KMS-11 (cell line): ENCODE results near the gene CDCP1.

ENCODE experiments used
- H2AFZ ChIP-seq: fragments of 200-600 bp; sonication (generic); 2 replicates; pipeline ENCODE4 v1.6.1; 2016; ENCODE audit warnings: antibody characterized with exemption, mixed run types, low read depth
- H3K27ac ChIP-seq: fragments of 200-600 bp; sonication (generic); 2 replicates; pipeline ENCODE4 v1.6.1; 2016; ENCODE audit warnings: mild to moderate bottlenecking, mixed run types
- H3K27me3 ChIP-seq: fragments of 200-600 bp; sonication (generic); 2 replicates; pipeline ENCODE4 v1.6.1; 2017; ENCODE audit warnings: mild to moderate bottlenecking, low read depth, mixed run types, moderate library complexity; ENCODE audit not compliant: insufficient read depth
- H3K36me3 ChIP-seq: fragments of 200-600 bp; sonication (generic); 2 replicates; pipeline ENCODE4 v1.6.1; 2017; ENCODE audit warnings: mild to moderate bottlenecking, mixed run types; ENCODE audit not compliant: insufficient read depth
- H3K4me1 ChIP-seq: fragments of 200-600 bp; sonication (generic); 2 replicates; pipeline ENCODE4 v1.6.1; 2016; ENCODE audit warnings: mild to moderate bottlenecking, low read depth, mixed run types; ENCODE audit not compliant: poor library complexity, severe bottlenecking
- H3K4me2 ChIP-seq: fragments of 200-600 bp; sonication (generic); 2 replicates; pipeline ENCODE4 v1.7.0; 2016; ENCODE audit warnings: mild to moderate bottlenecking, mixed run types
- H3K4me3 ChIP-seq: fragments of 200-600 bp; sonication (generic); IDR thresholded peaks from 2 replicates; pipeline ENCODE4 v1.6.1; 2017; ENCODE audit warnings: low read depth, low read length, mixed read lengths; ENCODE audit not compliant: insufficient read depth
- H3K79me2 ChIP-seq: fragments of 200-600 bp; sonication (generic); 2 replicates; pipeline ENCODE4 v1.6.1; 2016; ENCODE audit warnings: low read depth, mixed run types; ENCODE audit not compliant: insufficient read depth
- H3K9ac ChIP-seq: fragments of 200-600 bp; sonication (generic); 2 replicates; pipeline ENCODE4 v1.6.1; 2016; ENCODE audit warnings: mild to moderate bottlenecking, mixed run types
- H4K20me1 ChIP-seq: fragments of 200-600 bp; sonication (generic); 2 replicates; pipeline ENCODE4 v1.6.1; 2016; ENCODE audit warnings: mild to moderate bottlenecking, mixed run types; ENCODE audit not compliant: insufficient read depth
- TF ChIP-seq, protein P1 (sequence below): fragments of 200-600 bp; sonication (generic); conservative IDR thresholded peaks from 2 replicates; pipeline ENCODE4 v1.6.1; 2017; ENCODE audit warnings: low read depth, mild to moderate bottlenecking, antibody characterized with exemption, low read length, moderate library complexity, mixed read lengths

CDCP1 gene

GRCh38 chr3:45145681-45146614 lies at the start of gene CDCP1:
Gene CDCP1, minus strand, starts transcription at chr3:45146378. Its CDS starts 91 bp downstream, at chr3:45146287.
- H2AFZ ChIP-seq: no peak within 1 kb of the TSS
- H4K20me1 ChIP-seq: no peaks in the 10 kb centered on the region
- H3K27ac ChIP-seq: no peak within 1 kb of the TSS
- TF ChIP-seq, protein P1, sequence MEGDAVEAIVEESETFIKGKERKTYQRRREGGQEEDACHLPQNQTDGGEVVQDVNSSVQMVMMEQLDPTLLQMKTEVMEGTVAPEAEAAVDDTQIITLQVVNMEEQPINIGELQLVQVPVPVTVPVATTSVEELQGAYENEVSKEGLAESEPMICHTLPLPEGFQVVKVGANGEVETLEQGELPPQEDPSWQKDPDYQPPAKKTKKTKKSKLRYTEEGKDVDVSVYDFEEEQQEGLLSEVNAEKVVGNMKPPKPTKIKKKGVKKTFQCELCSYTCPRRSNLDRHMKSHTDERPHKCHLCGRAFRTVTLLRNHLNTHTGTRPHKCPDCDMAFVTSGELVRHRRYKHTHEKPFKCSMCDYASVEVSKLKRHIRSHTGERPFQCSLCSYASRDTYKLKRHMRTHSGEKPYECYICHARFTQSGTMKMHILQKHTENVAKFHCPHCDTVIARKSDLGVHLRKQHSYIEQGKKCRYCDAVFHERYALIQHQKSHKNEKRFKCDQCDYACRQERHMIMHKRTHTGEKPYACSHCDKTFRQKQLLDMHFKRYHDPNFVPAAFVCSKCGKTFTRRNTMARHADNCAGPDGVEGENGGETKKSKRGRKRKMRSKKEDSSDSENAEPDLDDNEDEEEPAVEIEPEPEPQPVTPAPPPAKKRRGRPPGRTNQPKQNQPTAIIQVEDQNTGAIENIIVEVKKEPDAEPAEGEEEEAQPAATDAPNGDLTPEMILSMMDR: no peak
- no peaks in the 10 kb centered on the region for H3K27me3 ChIP-seq
- H3K9ac ChIP-seq: no peak within 1 kb of the TSS
- no peaks in the 10 kb centered on the region for H3K36me3 ChIP-seq
- H3K4me3 ChIP-seq: no peak within 1 kb of the TSS
- H3K79me2 ChIP-seq: no peaks in the 10 kb centered on the region
- H3K4me1 ChIP-seq: no peaks in the 10 kb centered on the region
- no peak within 1 kb of the TSS for H3K4me2 ChIP-seq

- no peak overlapping the region for H3K27ac ChIP-seq
- H3K4me1 ChIP-seq: no peaks in the 10 kb centered on the region
- no peaks in the 10 kb centered on the region for H4K20me1 ChIP-seq
- H3K27me3 ChIP-seq: no peaks in the 10 kb centered on the region
- H3K36me3 ChIP-seq: no peaks in the 10 kb centered on the region
- H3K4me3 ChIP-seq: no peak overlapping the region
- no peak overlapping the region for H3K9ac ChIP-seq
- no peak overlapping the region for H3K4me2 ChIP-seq
- TF ChIP-seq, protein P1: no peak
- H2AFZ ChIP-seq: no peak overlapping the region
- H3K79me2 ChIP-seq: no peaks in the 10 kb centered on the region
These were observed 48.6 kb upstream of the CDCP1 start for GRCh38 chr3:45194791-45195190.

GRCh38 chr3:45191924-45192417 lies 45.8 kb upstream of the CDCP1 start:
- no peaks in the 10 kb centered on the region for H4K20me1 ChIP-seq
- TF ChIP-seq, protein P1: no peak
- H2AFZ ChIP-seq: no peak overlapping the region
- H3K4me1 ChIP-seq: no peaks in the 10 kb centered on the region
- H3K27ac ChIP-seq: no peak overlapping the region
- H3K27me3 ChIP-seq: no peaks in the 10 kb centered on the region
- no peak overlapping the region for H3K9ac ChIP-seq
- H3K4me3 ChIP-seq: no peak overlapping the region
- no peaks in the 10 kb centered on the region for H3K36me3 ChIP-seq
- H3K4me2 ChIP-seq: no peak overlapping the region
- H3K79me2 ChIP-seq: no peaks in the 10 kb centered on the region

DNA sequence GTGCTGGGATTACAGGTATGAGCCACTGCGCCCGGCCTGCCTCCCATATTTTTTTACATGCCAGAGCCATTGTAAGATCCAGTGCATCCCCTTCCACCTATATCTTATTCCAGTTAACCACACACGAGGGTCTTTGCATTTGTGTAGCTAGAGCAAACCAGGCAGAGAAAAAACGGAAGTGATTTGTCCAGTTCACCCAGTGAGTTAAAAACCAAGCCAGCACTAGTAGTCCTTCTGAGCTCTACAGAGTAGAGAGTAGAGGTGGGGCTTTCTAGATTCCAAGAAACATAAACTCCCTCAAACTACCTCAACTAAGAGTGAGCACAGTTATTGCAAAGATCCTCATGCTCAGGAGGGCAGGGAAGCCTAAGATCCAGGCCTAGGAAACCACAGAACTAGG lies 45.2 kb upstream of the CDCP1 start:
- Histone ChIP-seq H3K27ac (no peak overlapping the region), H4K20me1 (no peaks in the 10 kb centered on the region), H3K79me2 (no peaks in the 10 kb centered on the region), H3K4me1 (no peaks in the 10 kb centered on the region), H3K36me3 (no peaks in the 10 kb centered on the region), H3K9ac (no peak overlapping the region), H3K4me3 (no peak overlapping the region), H3K4me2 (no peak overlapping the region), H3K27me3 (no peaks in the 10 kb centered on the region), H2AFZ (no peak overlapping the region)
- TF ChIP-seq, protein P1: no peak
